Measurements from ENCODE around the gene ZIC4.

- TF ChIP-seq CTCF (IDR thresholded peaks at IDR 0.05 in 4 of 5, conservative IDR thresholded peaks at IDR 0.05 in 1 of 5) (no peak), POLR2A (IDR thresholded peaks at IDR 0.05) (no peak)
These were observed 55.0 kb downstream of the ZIC4 start for GRCh38 chr3:147351301-147351700.
